A549 (cell line): ENCODE measurements around the gene EPS8L3. TPM values are rescaled to one million over a fixed set of nuclear protein-coding genes. Genes with fewer than 3 reads are reported as not detected.

ENCODE experiments used
- ATAC-seq, 2 experiments: fragments of 200-7000 bp in 1 of 2; fragments of >200 bp in 1 of 2; cut with Nextera tagmentation in 1 of 2; cut with Tn5 transposase in 1 of 2; 3 replicates each; pipeline versions ENCODE4 v1.8.0 to v1.9.1; 2018 to 2020; ENCODE audit warnings: mild to moderate bottlenecking in 1 of 2, moderate library complexity in 1 of 2
- CTCF ChIA-PET: fragments of 300-600 bp; sonication (Branson Sonifier 250); formaldehyde crosslinking; extraction: SDS; loops from one replicate; lab custom pipeline; 2021; ENCODE audit warnings: antibody characterized with exemption, inconsistent platforms; lab: Yijun Ruan, JAX
- POLR2A ChIA-PET: fragments of 350-600 bp; formaldehyde crosslinking; extraction: SDS; loops from one replicate; lab custom pipeline; 2021; ENCODE audit warnings: antibody characterized with exemption, inconsistent platforms; lab: Yijun Ruan, JAX
- DNase-seq, 2 experiments: peaks; one replicate each; pipeline versions ENCODE4 v3.0.0 to v3.0.0-alpha.2; 2011 to 2016; ENCODE audit warnings: low read depth in 1 of 2, low spot score in 1 of 2
- FAIRE-seq: peaks from 2 replicates; lab custom pipeline; 2011; peaks lifted over from hg19 to GRCh38; lab: Jason Lieb, UNC
- H3K27ac ChIP-seq, 2 experiments: fragments of >200 bp; sonication (Bioruptor Twin); formaldehyde crosslinking; 3 replicates each; pipeline ENCODE4 v1.5.1; 2016 to 2017
- H3K4me1 ChIP-seq: fragments of >200 bp; sonication (Bioruptor Twin); formaldehyde crosslinking; 3 replicates; pipeline ENCODE4 v1.6.1; 2016
- H3K4me2 ChIP-seq: fragments of >200 bp; sonication (Bioruptor Twin); formaldehyde crosslinking; 3 replicates; pipeline ENCODE4 v1.6.1; 2016
- H3K4me3 ChIP-seq: fragments of >200 bp; sonication (Bioruptor Twin); formaldehyde crosslinking; 3 replicates; pipeline ENCODE4 v1.5.1; 2016
- H3K9me3 ChIP-seq: fragments of >200 bp; sonication (Bioruptor Twin); formaldehyde crosslinking; 3 replicates; pipeline ENCODE4 v1.6.1; 2016
- BHLHE40 ChIP-seq: IDR thresholded peaks from 2 replicates; pipeline ENCODE4 v1.6.1; 2012; ENCODE audit warnings: low read depth, low read length, inconsistent platforms
- CBX2 ChIP-seq: fragments of 200-600 bp; sonication (generic); IDR thresholded peaks from 2 replicates; pipeline ENCODE4 v1.6.1; 2016; ENCODE audit warnings: low read depth, mild to moderate bottlenecking, borderline replicate concordance
- CEBPB ChIP-seq, 2 experiments: fragments of >200 bp in 1 of 2; sonication (Bioruptor Twin) in 1 of 2; formaldehyde crosslinking in 1 of 2; IDR thresholded peaks; 2 replicates each; pipeline ENCODE4 v1.6.1; 2012 to 2016
- CHD2 ChIP-seq: fragments of 150-350 bp; IDR thresholded peaks from 2 replicates; pipeline ENCODE4 v1.6.1; 2014; ENCODE audit warnings: low read length; ENCODE audit not compliant: partially characterized antibody
- EHMT2 ChIP-seq: fragments of 200-600 bp; sonication (generic); IDR thresholded peaks from 2 replicates; pipeline ENCODE4 v1.6.1; 2016; ENCODE audit warnings: antibody characterized with exemption, low read depth, mild to moderate bottlenecking, moderate library complexity
- ESRRA ChIP-seq: fragments of 150-350 bp; IDR thresholded peaks from 2 replicates; pipeline ENCODE4 v1.6.1; 2014; ENCODE audit warnings: mild to moderate bottlenecking, low read length, borderline replicate concordance
- GATA3 ChIP-seq: IDR thresholded peaks from 2 replicates; pipeline ENCODE4 v1.6.1; 2012; ENCODE audit warnings: borderline replicate concordance
- HEYL ChIP-seq: fragments of 250-450 bp; sonication (Bioruptor Pico); IDR thresholded peaks from 2 replicates; pipeline ENCODE4 v1.8.0; 2021; ENCODE audit warnings: mild to moderate bottlenecking, moderate library complexity
- KDM1A ChIP-seq: fragments of 200-600 bp; sonication (generic); IDR thresholded peaks from 2 replicates; pipeline ENCODE4 v1.6.1; 2016; ENCODE audit warnings: low read depth, mild to moderate bottlenecking
- NFE2L2 ChIP-seq: fragments of 150-350 bp; conservative IDR thresholded peaks from 2 replicates; pipeline ENCODE4 v1.6.1; 2014; ENCODE audit warnings: low read length
- SMC3 ChIP-seq: fragments of >200 bp; sonication (Bioruptor Twin); formaldehyde crosslinking; IDR thresholded peaks from 3 replicates; pipeline ENCODE4 v1.6.1; 2018; ENCODE audit warnings: inconsistent platforms
- ZC3H11A ChIP-seq: fragments of 450-650 bp; IDR thresholded peaks from 2 replicates; pipeline ENCODE4 v1.6.1; 2014; ENCODE audit warnings: antibody characterized with exemption, mild to moderate bottlenecking
- ZNF302 ChIP-seq: fragments of 250-450 bp; sonication (Bioruptor Pico); IDR thresholded peaks from 2 replicates; pipeline ENCODE4 v1.9.0; 2021; ENCODE audit warnings: inconsistent platforms, mild to moderate bottlenecking, moderate library complexity
- WGBS: methylation state at CpG from one replicate; pipeline ENCODE4 v1.1.6; 2017; ENCODE audit errors: missing lambda C conversion rate; 5-methylcytosine and 5-hydroxymethylcytosine counted together
- polyA plus RNA-seq, 4 experiments: library from polyadenylated mRNA; depleted of rRNA in 3 of 4; stranded (reverse); fragments of >200 nt; fragmentation: RNase III in 1 of 4; extraction: RNeasy Plus Mini Kit Qiagen cat#74134 plus additional on column Dnase treatment in 1 of 4; gene quantifications; 2 replicates in 3 of 4; 3 replicates in 1 of 4; pipeline ENCODE4 v1.2.3, GENCODE V29; 2011 to 2017
- TF ChIP-seq, protein P1 (sequence below): fragments of >200 bp; sonication (Bioruptor Twin); formaldehyde crosslinking; IDR thresholded peaks from 2 replicates; pipeline ENCODE4 v1.6.1; 2016
- TF ChIP-seq, protein P2 (sequence below): fragments of >200 bp; sonication (Bioruptor Twin); formaldehyde crosslinking; IDR thresholded peaks from 3 replicates; pipeline ENCODE4 v1.5.1; 2016
- TF ChIP-seq, protein P3 (sequence below): fragments of 250-450 bp; sonication (Bioruptor Pico); IDR thresholded peaks from 2 replicates; pipeline ENCODE4 v1.5.0; 2021; ENCODE audit warnings: mild to moderate bottlenecking, moderate library complexity, borderline replicate concordance
- TF ChIP-seq, protein P4 (sequence below): IDR thresholded peaks from 2 replicates; pipeline ENCODE4 v1.6.1; 2012

The EPS8L3 gene
- polyA plus RNA-seq, 2 of the 4 experiments (the other 2 are of a cell fraction), result 3.3 to 5.1 TPM

DNA sequence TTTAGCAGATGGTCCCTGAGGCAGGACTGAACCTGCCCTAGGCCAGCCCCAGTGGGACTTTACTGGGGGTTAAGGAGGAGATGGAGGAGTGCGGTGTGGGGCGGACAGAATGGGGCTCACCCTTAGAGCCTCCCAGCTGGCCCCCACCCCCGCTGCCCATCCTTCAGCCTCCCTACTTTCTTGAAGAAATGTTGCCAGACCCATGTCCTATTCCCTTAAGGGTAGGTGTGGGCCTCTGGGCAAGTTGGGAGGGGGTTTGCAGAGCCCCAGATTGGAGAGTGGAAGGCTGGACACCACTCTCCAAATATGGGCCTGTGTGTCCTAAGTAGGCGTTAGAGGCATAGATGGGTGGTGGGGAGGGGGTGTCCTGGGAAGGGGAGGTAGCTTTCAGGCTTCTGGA is 19.2 kb upstream of the EPS8L3 start:
- Histone ChIP-seq H3K4me2 (peak overlapping the region; percentile 59), H3K4me1 (peaks cover 59% of the 10 kb centered on the region), H3K9me3 (peaks cover 20% of the 10 kb centered on the region), H3K27ac (peak overlapping the region; percentile 86 to 98)
- ATAC-seq (peak in 1 of 2 experiments; percentile 24; a peak in 3 of 6 replicates), DNase-seq (no peak), FAIRE-seq (no peak)
- 69% methylated on average over 4 of the region's 4 CpGs for WGBS
- POLR2A ChIA-PET, result no interaction called here
- CTCF ChIA-PET, result interaction anchor here (0.9 to 28.1 kb wide), 5 partner anchors 8 to 197 kb away, joined by 3 to 969 read pairs (median 5); partner anchors contain the start of gene AHCYL1
- TF ChIP-seq, protein P1, sequence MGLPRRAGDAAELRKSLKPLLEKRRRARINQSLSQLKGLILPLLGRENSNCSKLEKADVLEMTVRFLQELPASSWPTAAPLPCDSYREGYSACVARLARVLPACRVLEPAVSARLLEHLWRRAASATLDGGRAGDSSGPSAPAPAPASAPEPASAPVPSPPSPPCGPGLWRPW, result no peak
- TF ChIP-seq KDM1A (no peak), ZC3H11A (no peak), ZNF302 (no peak), NFE2L2 (no peak), ESRRA (no peak), CEBPB (IDR thresholded peaks at IDR 0.05) (no peak), SMC3 (no peak), CHD2 (no peak), GATA3 (no peak)
- TF ChIP-seq, protein P2, sequence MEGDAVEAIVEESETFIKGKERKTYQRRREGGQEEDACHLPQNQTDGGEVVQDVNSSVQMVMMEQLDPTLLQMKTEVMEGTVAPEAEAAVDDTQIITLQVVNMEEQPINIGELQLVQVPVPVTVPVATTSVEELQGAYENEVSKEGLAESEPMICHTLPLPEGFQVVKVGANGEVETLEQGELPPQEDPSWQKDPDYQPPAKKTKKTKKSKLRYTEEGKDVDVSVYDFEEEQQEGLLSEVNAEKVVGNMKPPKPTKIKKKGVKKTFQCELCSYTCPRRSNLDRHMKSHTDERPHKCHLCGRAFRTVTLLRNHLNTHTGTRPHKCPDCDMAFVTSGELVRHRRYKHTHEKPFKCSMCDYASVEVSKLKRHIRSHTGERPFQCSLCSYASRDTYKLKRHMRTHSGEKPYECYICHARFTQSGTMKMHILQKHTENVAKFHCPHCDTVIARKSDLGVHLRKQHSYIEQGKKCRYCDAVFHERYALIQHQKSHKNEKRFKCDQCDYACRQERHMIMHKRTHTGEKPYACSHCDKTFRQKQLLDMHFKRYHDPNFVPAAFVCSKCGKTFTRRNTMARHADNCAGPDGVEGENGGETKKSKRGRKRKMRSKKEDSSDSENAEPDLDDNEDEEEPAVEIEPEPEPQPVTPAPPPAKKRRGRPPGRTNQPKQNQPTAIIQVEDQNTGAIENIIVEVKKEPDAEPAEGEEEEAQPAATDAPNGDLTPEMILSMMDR, result no peak
- TF ChIP-seq, protein P3, sequence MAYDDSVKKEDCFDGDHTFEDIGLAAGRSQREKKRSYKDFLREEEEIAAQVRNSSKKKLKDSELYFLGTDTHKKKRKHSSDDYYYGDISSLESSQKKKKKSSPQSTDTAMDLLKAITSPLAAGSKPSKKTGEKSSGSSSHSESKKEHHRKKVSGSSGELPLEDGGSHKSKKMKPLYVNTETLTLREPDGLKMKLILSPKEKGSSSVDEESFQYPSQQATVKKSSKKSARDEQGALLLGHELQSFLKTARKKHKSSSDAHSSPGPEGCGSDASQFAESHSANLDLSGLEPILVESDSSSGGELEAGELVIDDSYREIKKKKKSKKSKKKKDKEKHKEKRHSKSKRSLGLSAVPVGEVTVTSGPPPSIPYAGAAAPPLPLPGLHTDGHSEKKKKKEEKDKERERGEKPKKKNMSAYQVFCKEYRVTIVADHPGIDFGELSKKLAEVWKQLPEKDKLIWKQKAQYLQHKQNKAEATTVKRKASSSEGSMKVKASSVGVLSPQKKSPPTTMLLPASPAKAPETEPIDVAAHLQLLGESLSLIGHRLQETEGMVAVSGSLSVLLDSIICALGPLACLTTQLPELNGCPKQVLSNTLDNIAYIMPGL (CRISPR knock-in tag), result no peak
- TF ChIP-seq, protein P4, sequence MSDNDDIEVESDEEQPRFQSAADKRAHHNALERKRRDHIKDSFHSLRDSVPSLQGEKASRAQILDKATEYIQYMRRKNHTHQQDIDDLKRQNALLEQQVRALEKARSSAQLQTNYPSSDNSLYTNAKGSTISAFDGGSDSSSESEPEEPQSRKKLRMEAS, result no peak
- TF ChIP-seq, all 56 proteins: peak for 0
- H3K4me3 ChIP-seq, result no peak overlapping the region

DNA sequence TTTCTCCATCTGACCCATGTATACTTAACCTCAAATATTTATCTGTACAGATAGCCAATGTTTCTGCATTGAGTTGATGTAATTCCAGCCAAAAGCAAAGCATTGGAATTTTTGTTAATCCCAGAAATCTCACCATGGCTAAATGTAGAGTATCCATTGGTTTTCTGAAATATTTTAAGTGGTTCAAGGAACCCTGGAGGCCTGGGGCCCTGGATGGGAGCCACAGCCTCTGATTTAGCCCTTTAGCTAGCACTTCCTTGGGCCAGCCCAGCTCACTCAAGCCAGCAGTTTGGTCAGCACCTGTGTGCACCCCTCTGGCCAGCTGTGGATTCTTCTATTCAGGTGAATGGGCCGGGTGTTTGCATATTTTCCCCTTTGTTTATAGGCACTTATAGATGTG is 18.8 kb upstream of the EPS8L3 start:
- Histone ChIP-seq H3K4me1 (peaks cover 60% of the 10 kb centered on the region), H3K4me3 (no peak overlapping the region), H3K27ac (peak overlapping the region; percentile 86 to 98), H3K4me2 (peak overlapping the region; percentile 59; the same call in 2 of the 3 replicates), H3K9me3 (peaks cover 20% of the 10 kb centered on the region)
- ChIA-PET POLR2A (interaction anchor here (0.8 kb wide), 1 partner anchor 147 kb away, joined by 3 read pairs; no protein-coding TSS in a partner anchor), CTCF (interaction anchor here (0.9 to 28.1 kb wide), 5 partner anchors 9 to 198 kb away, joined by 3 to 969 read pairs (median 5); partner anchors contain the start of gene AHCYL1)
- DNase-seq, result no peak
- no peak for ATAC-seq
- no peak for TF ChIP-seq EHMT2
- TF ChIP-seq HEYL (CRISPR knock-in tag), result no peak
- no peak for TF ChIP-seq CBX2
- TF ChIP-seq, protein P2, result no peak
- TF ChIP-seq BHLHE40, result no peak
- FAIRE-seq, result no peak
- WGBS, result 57% methylated on average over 1 of the region's 1 CpG
